ENCODE results near the gene SOBP. TPM values are rescaled to one million over a fixed set of nuclear protein-coding genes. Genes with fewer than 3 reads are reported as not detected.

SOBP gene
- total and polyA plus RNA-seq, 5 donors from 2014 or later: 0.07 to 0.13 TPM; not detected in 3

- Histone ChIP-seq H3K27ac (ENCODE audit: insufficient read depth, low read length, poor library complexity, severe bottlenecking) (no peak overlapping the region), H3K4me1 (ENCODE audit: control insufficient read depth, insufficient read depth, low read length, poor library complexity, severe bottlenecking) (no peaks in the 10 kb centered on the region), H3K9me3 (ENCODE audit: control insufficient read depth in 2 of 2, low read length in 2 of 2) (no peaks in the 10 kb centered on the region), H3K4me3 (ENCODE audit: low read depth, low read length) (no peak overlapping the region), H3K36me3 (ENCODE audit: control insufficient read depth, insufficient read depth, low read length) (no peaks in the 10 kb centered on the region), H3K27me3 (ENCODE audit: control insufficient read depth, insufficient read depth, low read length) (peaks cover 15% of the 10 kb centered on the region)
- H3K27me3 Mint-ChIP-seq: peaks cover 15% of the 10 kb centered on the region
- no peaks in the 10 kb centered on the region for H3K36me3 Mint-ChIP-seq
- ATAC-seq (ENCODE audit: low read depth in 2 of 2) (no peak), DNase-seq (no peak)
- no peak overlapping the region for H3K4me3 Mint-ChIP-seq
- H3K4me1 Mint-ChIP-seq: no peaks in the 10 kb centered on the region
- no peak overlapping the region for H3K27ac Mint-ChIP-seq
- no peaks in the 10 kb centered on the region for H3K9me3 Mint-ChIP-seq
Observed at GRCh38 chr6:107569473-107569872, 79.6 kb downstream of the SOBP start.

GRCh38 chr6:107571354-107571753 is 81.4 kb downstream of the SOBP start:
- Mint-ChIP-seq H3K36me3 (no peaks in the 10 kb centered on the region), H3K27ac (no peak overlapping the region), H3K4me1 (no peaks in the 10 kb centered on the region), H3K4me3 (no peak overlapping the region), H3K9me3 (no peaks in the 10 kb centered on the region), H3K27me3 (peaks cover 10% of the 10 kb centered on the region)
- Histone ChIP-seq H3K36me3 (ENCODE audit: control insufficient read depth, insufficient read depth, low read length) (no peaks in the 10 kb centered on the region), H3K27me3 (ENCODE audit: control insufficient read depth, insufficient read depth, low read length) (peaks cover 11% of the 10 kb centered on the region), H3K4me1 (ENCODE audit: control insufficient read depth, insufficient read depth, low read length, poor library complexity, severe bottlenecking) (no peaks in the 10 kb centered on the region), H3K27ac (ENCODE audit: insufficient read depth, low read length, poor library complexity, severe bottlenecking) (no peak overlapping the region), H3K9me3 (ENCODE audit: control insufficient read depth in 2 of 2, low read length in 2 of 2) (no peaks in the 10 kb centered on the region), H3K4me3 (ENCODE audit: low read depth, low read length) (no peak overlapping the region)
- no peak for DNase-seq
- no peak for ATAC-seq (ENCODE audit: low read depth in 2 of 2)

- H3K27ac Mint-ChIP-seq: no peak overlapping the region
- H3K4me1 Mint-ChIP-seq: no peaks in the 10 kb centered on the region
Observed at GRCh38 chr6:107572886-107573285, 83.0 kb downstream of the SOBP start.

GRCh38 chr6:107574856-107575255 is 84.9 kb downstream of the SOBP start:
- DNase-seq: no peak
- Mint-ChIP-seq H3K9me3 (peaks cover 0 to 2% (median 0%) of the 10 kb centered on the region in 7 donors), H3K36me3 (no peaks in the 10 kb centered on the region), H3K27ac (no peak overlapping the region), H3K4me1 (no peaks in the 10 kb centered on the region), H3K4me3 (no peak overlapping the region), H3K27me3 (peaks cover 8% of the 10 kb centered on the region)
- peaks cover 11% of the 10 kb centered on the region for H3K27me3 ChIP-seq (ENCODE audit: control insufficient read depth, insufficient read depth, low read length)
- H3K9me3 ChIP-seq (ENCODE audit: control insufficient read depth in 2 of 2, low read length in 2 of 2): no peaks in the 10 kb centered on the region
- H3K36me3 ChIP-seq (ENCODE audit: control insufficient read depth, insufficient read depth, low read length): no peaks in the 10 kb centered on the region
- no peak overlapping the region for H3K4me3 ChIP-seq (ENCODE audit: low read depth, low read length)
- H3K4me1 ChIP-seq (ENCODE audit: control insufficient read depth, insufficient read depth, low read length, poor library complexity, severe bottlenecking): no peaks in the 10 kb centered on the region
- no peak overlapping the region for H3K27ac ChIP-seq (ENCODE audit: insufficient read depth, low read length, poor library complexity, severe bottlenecking)
- no peak for ATAC-seq (ENCODE audit: low read depth in 2 of 2)

More at GRCh38 chr6:107572886-107573285, 83.0 kb downstream of the SOBP start:
- H3K4me1 ChIP-seq (ENCODE audit: control insufficient read depth, insufficient read depth, low read length, poor library complexity, severe bottlenecking): no peaks in the 10 kb centered on the region
- no peaks in the 10 kb centered on the region for H3K36me3 ChIP-seq (ENCODE audit: control insufficient read depth, insufficient read depth, low read length)
- peaks cover 4% of the 10 kb centered on the region for H3K27me3 Mint-ChIP-seq
- ATAC-seq (ENCODE audit: low read depth in 2 of 2) (no peak), DNase-seq (no peak)
- H3K4me3 Mint-ChIP-seq: no peak overlapping the region
- no peaks in the 10 kb centered on the region for H3K36me3 Mint-ChIP-seq
- peaks cover 8% of the 10 kb centered on the region for H3K27me3 ChIP-seq (ENCODE audit: control insufficient read depth, insufficient read depth, low read length)
- peaks cover 0 to 2% (median 0%) of the 10 kb centered on the region in 7 donors for H3K9me3 Mint-ChIP-seq
- H3K9me3 ChIP-seq (ENCODE audit: control insufficient read depth in 2 of 2, low read length in 2 of 2): no peaks in the 10 kb centered on the region
- no peak overlapping the region for H3K4me3 ChIP-seq (ENCODE audit: low read depth, low read length)
- no peak overlapping the region for H3K27ac ChIP-seq (ENCODE audit: insufficient read depth, low read length, poor library complexity, severe bottlenecking)

- no peak for ATAC-seq (ENCODE audit: low read depth in 2 of 2)
- H3K4me1 Mint-ChIP-seq: no peaks in the 10 kb centered on the region
- no peak overlapping the region for H3K4me3 Mint-ChIP-seq
- no peaks in the 10 kb centered on the region for H3K36me3 Mint-ChIP-seq
- Histone ChIP-seq H3K27ac (ENCODE audit: insufficient read depth, low read length, poor library complexity, severe bottlenecking) (no peak overlapping the region), H3K4me3 (ENCODE audit: low read depth, low read length) (no peak overlapping the region), H3K4me1 (ENCODE audit: control insufficient read depth, insufficient read depth, low read length, poor library complexity, severe bottlenecking) (no peaks in the 10 kb centered on the region), H3K9me3 (ENCODE audit: control insufficient read depth in 2 of 2, low read length in 2 of 2) (no peaks in the 10 kb centered on the region), H3K36me3 (ENCODE audit: control insufficient read depth, insufficient read depth, low read length) (no peaks in the 10 kb centered on the region), H3K27me3 (ENCODE audit: control insufficient read depth, insufficient read depth, low read length) (peaks cover 13% of the 10 kb centered on the region)
- H3K27ac Mint-ChIP-seq: no peak overlapping the region
- H3K27me3 Mint-ChIP-seq: peaks cover 12% of the 10 kb centered on the region
- no peak for DNase-seq
- H3K9me3 Mint-ChIP-seq: peaks cover 0 to 2% (median 0%) of the 10 kb centered on the region in 7 donors
Observed at GRCh38 chr6:107576852-107577251, 86.9 kb downstream of the SOBP start.

GRCh38 chr6:107578642-107579341 is 88.9 kb downstream of the SOBP start:
- no peaks in the 10 kb centered on the region for H3K9me3 ChIP-seq (ENCODE audit: control insufficient read depth in 2 of 2, low read length in 2 of 2)
- ATAC-seq (ENCODE audit: low read depth in 2 of 2) (no peak), DNase-seq (no peak)
- no peaks in the 10 kb centered on the region for H3K4me1 Mint-ChIP-seq
- no peak overlapping the region for H3K27ac ChIP-seq (ENCODE audit: insufficient read depth, low read length, poor library complexity, severe bottlenecking)
- H3K27me3 ChIP-seq (ENCODE audit: control insufficient read depth, insufficient read depth, low read length): peaks cover 12% of the 10 kb centered on the region
- H3K9me3 Mint-ChIP-seq: peaks cover 0 to 2% (median 0%) of the 10 kb centered on the region in 7 donors
- H3K27ac Mint-ChIP-seq: no peak overlapping the region
- peaks cover 20% of the 10 kb centered on the region for H3K27me3 Mint-ChIP-seq
- no peaks in the 10 kb centered on the region for H3K36me3 Mint-ChIP-seq
- H3K4me3 Mint-ChIP-seq: no peak overlapping the region
- H3K36me3 ChIP-seq (ENCODE audit: control insufficient read depth, insufficient read depth, low read length): no peaks in the 10 kb centered on the region
- no peaks in the 10 kb centered on the region for H3K4me1 ChIP-seq (ENCODE audit: control insufficient read depth, insufficient read depth, low read length, poor library complexity, severe bottlenecking)
- H3K4me3 ChIP-seq (ENCODE audit: low read depth, low read length): no peak overlapping the region

- H3K27ac Mint-ChIP-seq: no peak overlapping the region
- no peaks in the 10 kb centered on the region for H3K4me1 Mint-ChIP-seq
- Histone ChIP-seq H3K4me1 (ENCODE audit: control insufficient read depth, insufficient read depth, low read length, poor library complexity, severe bottlenecking) (no peaks in the 10 kb centered on the region), H3K9me3 (ENCODE audit: control insufficient read depth in 2 of 2, low read length in 2 of 2) (no peaks in the 10 kb centered on the region), H3K27ac (ENCODE audit: insufficient read depth, low read length, poor library complexity, severe bottlenecking) (no peak overlapping the region), H3K4me3 (ENCODE audit: low read depth, low read length) (no peak overlapping the region), H3K27me3 (ENCODE audit: control insufficient read depth, insufficient read depth, low read length) (peaks cover 15% of the 10 kb centered on the region), H3K36me3 (ENCODE audit: control insufficient read depth, insufficient read depth, low read length) (no peaks in the 10 kb centered on the region)
- peaks cover 17% of the 10 kb centered on the region for H3K27me3 Mint-ChIP-seq
- no peaks in the 10 kb centered on the region for H3K36me3 Mint-ChIP-seq
- peaks cover 0 to 2% (median 0%) of the 10 kb centered on the region in 7 donors for H3K9me3 Mint-ChIP-seq
- no peak for DNase-seq
- ATAC-seq (ENCODE audit: low read depth in 2 of 2): no peak
- no peak overlapping the region for H3K4me3 Mint-ChIP-seq
Observed at GRCh38 chr6:107579456-107580056, 89.6 kb downstream of the SOBP start.

- no peaks in the 10 kb centered on the region for H3K4me1 ChIP-seq (ENCODE audit: control insufficient read depth, insufficient read depth, low read length, poor library complexity, severe bottlenecking)
- DNase-seq (no peak), ATAC-seq (ENCODE audit: low read depth in 2 of 2) (no peak)
- Mint-ChIP-seq H3K4me1 (no peaks in the 10 kb centered on the region), H3K27me3 (peaks cover 23% of the 10 kb centered on the region), H3K9me3 (peaks cover 0 to 2% (median 0%) of the 10 kb centered on the region in 7 donors), H3K27ac (no peak overlapping the region), H3K4me3 (no peak overlapping the region), H3K36me3 (no peaks in the 10 kb centered on the region)
- no peaks in the 10 kb centered on the region for H3K9me3 ChIP-seq (ENCODE audit: control insufficient read depth in 2 of 2, low read length in 2 of 2)
- H3K36me3 ChIP-seq (ENCODE audit: control insufficient read depth, insufficient read depth, low read length): no peaks in the 10 kb centered on the region
- H3K27ac ChIP-seq (ENCODE audit: insufficient read depth, low read length, poor library complexity, severe bottlenecking): no peak overlapping the region
- no peak overlapping the region for H3K4me3 ChIP-seq (ENCODE audit: low read depth, low read length)
- H3K27me3 ChIP-seq (ENCODE audit: control insufficient read depth, insufficient read depth, low read length): peaks cover 20% of the 10 kb centered on the region
Observed at GRCh38 chr6:107582086-107582485, 92.2 kb downstream of the SOBP start.

Measured in CD4-positive, CD25-positive, alpha-beta regulatory T cell (primary cell).